Measurements from ENCODE around the gene GPRIN2.

The GPRIN2 gene

GRCh38 chr10:46549171-46550075, 7.0 kb downstream of the GPRIN2 start:
- TF ChIP-seq SPI1 (IDR thresholded peaks at IDR 0.05; ENCODE audit: borderline replicate concordance, low read depth) (no peak), POLR2AphosphoS5 (IDR thresholded peaks at IDR 0.05; ENCODE audit: low read depth) (no peak), CTCF (IDR thresholded peaks at IDR 0.05; ENCODE audit: insufficient read depth, low read length) (no peak), GABPA (IDR thresholded peaks at IDR 0.05; ENCODE audit: low read depth) (no peak), REST (IDR thresholded peaks at IDR 0.05; ENCODE audit: insufficient replicate concordance, low read depth) (no peak)
- no peak overlapping the region for H3K4me3 ChIP-seq (replicated peaks; ENCODE audit: insufficient read depth, low read length)
- peaks cover 17% of the 10 kb centered on the region for H3K27me3 ChIP-seq (ENCODE audit: insufficient read depth, poor library complexity, severe bottlenecking)
- H3K27ac ChIP-seq (replicated peaks) = no peak overlapping the region
- no peak for DNase-seq (ENCODE audit: low read depth in 1 of 2, low spot score in 1 of 2)

GRCh38 chr10:46548498-46549090, 7.9 kb downstream of the GPRIN2 start:
- DNase-seq (ENCODE audit: low read depth in 1 of 2, low spot score in 1 of 2) = no peak
- H3K27me3 ChIP-seq (ENCODE audit: insufficient read depth, poor library complexity, severe bottlenecking) = peaks cover 10% of the 10 kb centered on the region
- H3K4me3 ChIP-seq (replicated peaks; ENCODE audit: insufficient read depth, low read length) = no peak overlapping the region
- TF ChIP-seq CTCF (IDR thresholded peaks at IDR 0.05; ENCODE audit: insufficient read depth, low read length) (no peak), REST (IDR thresholded peaks at IDR 0.05; ENCODE audit: insufficient replicate concordance, low read depth) (no peak), POLR2AphosphoS5 (IDR thresholded peaks at IDR 0.05; ENCODE audit: low read depth) (no peak), SPI1 (IDR thresholded peaks at IDR 0.05; ENCODE audit: borderline replicate concordance, low read depth) (no peak), GABPA (IDR thresholded peaks at IDR 0.05; ENCODE audit: low read depth) (no peak)
- H3K27ac ChIP-seq (replicated peaks) = no peak overlapping the region

- Histone ChIP-seq H3K4me3 (replicated peaks; ENCODE audit: insufficient read depth, low read length) (no peak overlapping the region), H3K27ac (replicated peaks) (no peak overlapping the region), H3K27me3 (ENCODE audit: insufficient read depth, poor library complexity, severe bottlenecking) (peaks cover 9% of the 10 kb centered on the region)
- no peak for TF ChIP-seq SPI1 (IDR thresholded peaks at IDR 0.05; ENCODE audit: borderline replicate concordance, low read depth)
- no peak for TF ChIP-seq GABPA (IDR thresholded peaks at IDR 0.05; ENCODE audit: low read depth)
- TF ChIP-seq POLR2AphosphoS5 (IDR thresholded peaks at IDR 0.05; ENCODE audit: low read depth) = no peak
- no peak for TF ChIP-seq REST (IDR thresholded peaks at IDR 0.05; ENCODE audit: insufficient replicate concordance, low read depth)
- TF ChIP-seq CTCF (IDR thresholded peaks at IDR 0.05; ENCODE audit: insufficient read depth, low read length) = no peak
- no peak for DNase-seq (ENCODE audit: low read depth in 1 of 2, low spot score in 1 of 2)
These were observed 8.6 kb downstream of the GPRIN2 start for GRCh38 chr10:46547541-46548497.

Measured in HL-60 (cell line).